ENCODE measurements around the gene SOHLH1. TPM values are rescaled to one million over a fixed set of nuclear protein-coding genes. Genes with fewer than 3 reads are reported as not detected.

Gene SOHLH1
- total RNA-seq, 1 donor from 2014 or later, result not detected

- Histone ChIP-seq H3K4me3 (no peak overlapping the region), H3K36me3 (no peaks in the 10 kb centered on the region), H3K9me3 (no peaks in the 10 kb centered on the region), H3K4me1 (no peaks in the 10 kb centered on the region), H3K27ac (no peak overlapping the region), H3K27me3 (ENCODE audit: low read depth) (peaks cover 64% of the 10 kb centered on the region)
- TF ChIP-seq, protein P1, sequence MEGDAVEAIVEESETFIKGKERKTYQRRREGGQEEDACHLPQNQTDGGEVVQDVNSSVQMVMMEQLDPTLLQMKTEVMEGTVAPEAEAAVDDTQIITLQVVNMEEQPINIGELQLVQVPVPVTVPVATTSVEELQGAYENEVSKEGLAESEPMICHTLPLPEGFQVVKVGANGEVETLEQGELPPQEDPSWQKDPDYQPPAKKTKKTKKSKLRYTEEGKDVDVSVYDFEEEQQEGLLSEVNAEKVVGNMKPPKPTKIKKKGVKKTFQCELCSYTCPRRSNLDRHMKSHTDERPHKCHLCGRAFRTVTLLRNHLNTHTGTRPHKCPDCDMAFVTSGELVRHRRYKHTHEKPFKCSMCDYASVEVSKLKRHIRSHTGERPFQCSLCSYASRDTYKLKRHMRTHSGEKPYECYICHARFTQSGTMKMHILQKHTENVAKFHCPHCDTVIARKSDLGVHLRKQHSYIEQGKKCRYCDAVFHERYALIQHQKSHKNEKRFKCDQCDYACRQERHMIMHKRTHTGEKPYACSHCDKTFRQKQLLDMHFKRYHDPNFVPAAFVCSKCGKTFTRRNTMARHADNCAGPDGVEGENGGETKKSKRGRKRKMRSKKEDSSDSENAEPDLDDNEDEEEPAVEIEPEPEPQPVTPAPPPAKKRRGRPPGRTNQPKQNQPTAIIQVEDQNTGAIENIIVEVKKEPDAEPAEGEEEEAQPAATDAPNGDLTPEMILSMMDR (IDR thresholded peaks at IDR 0.05), result no peak
- intact Hi-C loops (cut with DNase I), result no loop called here
- ATAC-seq (no peak), DNase-seq (no peak)
Observed at GRCh38 chr9:135718616-135719015, 19.3 kb upstream of the SOHLH1 start.

- Histone ChIP-seq H3K27me3 (ENCODE audit: low read depth) (peaks cover 71% of the 10 kb centered on the region), H3K9me3 (no peaks in the 10 kb centered on the region), H3K27ac (no peak overlapping the region), H3K4me1 (no peaks in the 10 kb centered on the region), H3K4me3 (no peak overlapping the region), H3K36me3 (no peaks in the 10 kb centered on the region)
- ATAC-seq (no peak), DNase-seq (no peak)
- TF ChIP-seq, protein P1 (IDR thresholded peaks at IDR 0.05), result no peak
- intact Hi-C loops (cut with DNase I), result no loop called here
Observed at GRCh38 chr9:135717410-135717809, 18.1 kb upstream of the SOHLH1 start.

DNA sequence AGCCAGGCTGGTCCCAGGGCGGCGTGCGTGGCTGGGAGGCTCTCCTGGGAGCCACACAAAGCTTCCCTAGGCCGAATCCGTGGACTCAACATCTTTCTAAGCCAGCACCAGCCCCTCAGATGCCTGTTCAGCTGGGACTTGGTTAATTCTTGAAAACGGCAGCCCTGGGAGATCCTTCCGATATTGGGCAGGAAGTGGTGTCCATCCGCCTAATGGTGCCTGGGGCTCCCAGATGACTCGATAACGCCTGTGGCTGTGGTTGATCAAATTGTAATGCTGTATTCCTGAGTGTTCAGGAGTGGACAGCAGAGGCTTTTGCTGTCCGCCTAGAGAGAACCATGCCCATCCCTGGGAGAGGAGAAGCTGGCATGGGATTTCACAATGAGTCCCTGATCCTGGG, 16.8 kb upstream of the SOHLH1 start:
- H3K27me3 ChIP-seq (ENCODE audit: low read depth), result peaks cover 65% of the 10 kb centered on the region

DNA sequence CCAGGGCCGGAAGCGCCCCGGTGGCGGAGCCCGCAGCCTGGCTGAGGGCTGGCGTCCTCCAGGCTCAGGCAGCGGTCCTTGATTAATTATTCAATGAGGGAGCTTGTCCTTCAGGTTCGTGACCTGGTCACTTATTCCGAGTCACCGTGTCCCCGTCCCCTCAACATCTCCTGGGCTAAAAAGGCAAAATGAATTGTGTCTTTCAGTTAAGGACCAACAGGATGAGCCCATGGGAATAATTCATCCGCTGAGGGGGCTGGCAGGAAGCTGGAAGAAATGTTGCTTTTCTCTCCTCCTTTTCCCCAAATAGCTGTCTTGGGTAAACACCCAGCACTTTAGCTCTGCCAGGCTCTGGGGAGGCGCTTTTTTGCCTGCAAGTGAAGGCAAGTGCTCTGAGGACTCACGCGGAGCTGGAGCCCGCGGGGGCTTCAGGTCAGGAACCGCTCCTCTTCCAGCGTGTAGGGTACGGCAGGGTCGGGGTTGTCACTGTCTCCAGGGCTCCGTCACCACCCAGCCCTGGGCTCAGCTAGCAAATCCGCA, 15.8 kb upstream of the SOHLH1 start:
- Histone ChIP-seq H3K4me1 (no peaks in the 10 kb centered on the region), H3K27ac (no peak overlapping the region), H3K9me3 (no peaks in the 10 kb centered on the region), H3K4me3 (no peak overlapping the region), H3K27me3 (ENCODE audit: low read depth) (peaks cover 60% of the 10 kb centered on the region), H3K36me3 (no peaks in the 10 kb centered on the region)
- intact Hi-C loops (cut with DNase I), result no loop called here
- DNase-seq (no peak), ATAC-seq (no peak)
- TF ChIP-seq, protein P1 (IDR thresholded peaks at IDR 0.05), result no peak

More for the DNA sequence above, 16.8 kb upstream of the SOHLH1 start:
- intact Hi-C loops (cut with DNase I), result no loop called here
- Histone ChIP-seq H3K4me1 (no peaks in the 10 kb centered on the region), H3K36me3 (no peaks in the 10 kb centered on the region), H3K4me3 (no peak overlapping the region), H3K27ac (no peak overlapping the region), H3K9me3 (no peaks in the 10 kb centered on the region)
- DNase-seq, result no peak
- TF ChIP-seq, protein P1 (IDR thresholded peaks at IDR 0.05), result no peak
- no peak for ATAC-seq

- Histone ChIP-seq H3K9me3 (no peaks in the 10 kb centered on the region), H3K4me3 (no peak overlapping the region), H3K4me1 (no peaks in the 10 kb centered on the region), H3K36me3 (no peaks in the 10 kb centered on the region), H3K27ac (no peak overlapping the region), H3K27me3 (ENCODE audit: low read depth) (peaks cover 53% of the 10 kb centered on the region)
- intact Hi-C loops (cut with DNase I), result no loop called here
- DNase-seq, result no peak
- TF ChIP-seq, protein P1 (IDR thresholded peaks at IDR 0.05), result no peak
- ATAC-seq, result no peak
Observed at GRCh38 chr9:135714242-135715055, 15.2 kb upstream of the SOHLH1 start.

Data from lower lobe of right lung (tissue), 2 donors.